Smooth muscle cell (in vitro differentiated cells): Measurements from ENCODE around the gene TBX18. TPM values are rescaled to one million over a fixed set of nuclear protein-coding genes. Genes with fewer than 3 reads are reported as not detected.

Source experiments
- DNase-seq: peaks from one replicate; lab custom pipeline; 2025; ENCODE audit not compliant: unreplicated experiment; lab: John Stamatoyannopoulos, UW
- H2AFZ ChIP-seq: fragments of 200-600 bp; sonication (generic); 2 replicates; pipeline ENCODE4 v1.6.0; 2016; ENCODE audit warnings: antibody characterized with exemption, low read depth, mild to moderate bottlenecking
- H3F3A ChIP-seq: fragments of 200-600 bp; sonication (generic); 2 replicates; pipeline ENCODE4 v1.6.0; 2017; ENCODE audit warnings: antibody characterized with exemption, low read depth
- H3K27ac ChIP-seq: fragments of 200-600 bp; sonication (generic); 2 replicates; pipeline ENCODE4 v1.5.1; 2016; ENCODE audit warnings: low read depth, mild to moderate bottlenecking
- H3K27me3 ChIP-seq: fragments of 200-600 bp; sonication (generic); 2 replicates; pipeline ENCODE4 v1.6.1; 2016; ENCODE audit warnings: low read depth, mild to moderate bottlenecking
- H3K36me3 ChIP-seq: fragments of 200-600 bp; sonication (generic); 2 replicates; pipeline ENCODE4 v1.5.1; 2016; ENCODE audit warnings: low read depth
- H3K4me1 ChIP-seq: fragments of 200-600 bp; sonication (generic); 2 replicates; pipeline ENCODE4 v1.5.1; 2016; ENCODE audit warnings: low read depth
- H3K4me2 ChIP-seq: fragments of 200-600 bp; sonication (generic); 2 replicates; pipeline ENCODE4 v1.6.0; 2016; ENCODE audit warnings: mild to moderate bottlenecking
- H3K4me3 ChIP-seq: fragments of 200-600 bp; sonication (generic); 2 replicates; pipeline ENCODE4 v1.5.1; 2016; ENCODE audit warnings: mild to moderate bottlenecking
- H3K79me2 ChIP-seq: fragments of 200-600 bp; sonication (generic); 2 replicates; pipeline ENCODE4 v1.6.0; 2016; ENCODE audit warnings: low read depth, mild to moderate bottlenecking
- H3K9ac ChIP-seq: fragments of 200-600 bp; sonication (generic); 2 replicates; pipeline ENCODE4 v1.6.0; 2016; ENCODE audit warnings: low read depth
- H3K9me3 ChIP-seq: fragments of 200-600 bp; sonication (generic); replicated peaks from 2 replicates; pipeline ENCODE4 v1.5.1; 2016; ENCODE audit warnings: low read depth
- H4K20me1 ChIP-seq: fragments of 200-600 bp; sonication (generic); 2 replicates; pipeline ENCODE4 v1.6.0; 2016; ENCODE audit warnings: low read depth
- CTCF ChIP-seq: fragments of 200-600 bp; sonication (generic); IDR thresholded peaks from 2 replicates; pipeline ENCODE4 v1.5.1; 2017; ENCODE audit warnings: borderline replicate concordance, mild to moderate bottlenecking, antibody characterized with exemption; ENCODE audit not compliant: insufficient read depth, poor library complexity, severe bottlenecking
- WGBS: methylation state at CpG from one replicate; pipeline ENCODE4 v1.1.7; 2016; ENCODE audit warnings: low lambda C conversion rate; 5-methylcytosine and 5-hydroxymethylcytosine counted together
- polyA plus RNA-seq: library from polyadenylated mRNA; unstranded; fragments of >200 nt; fragmentation: Nextera tagmentation; extraction: Ambion mirVana; gene quantifications from 2 replicates; pipeline ENCODE4 v1.2.1, GENCODE V29; 2016
- total RNA-seq: library from RNA; depleted of rRNA; stranded (reverse); fragments of >200 nt; gene quantifications from 2 replicates; pipeline ENCODE4 v1.2.3, GENCODE V29; 2014

Gene TBX18
- total and polyA plus RNA-seq, 2 experiments from 2014 or later = 0.59 to 2.3 TPM

GRCh38 chr6:84718038-84718955 is 46.1 kb downstream of the TBX18 start:
- no peak for DNase-seq
- Histone ChIP-seq H3K79me2 (no peaks in the 10 kb centered on the region), H3K27me3 (peaks cover 13% of the 10 kb centered on the region), H3K36me3 (no peaks in the 10 kb centered on the region), H3K9me3 (no peaks in the 10 kb centered on the region), H4K20me1 (no peaks in the 10 kb centered on the region), H2AFZ (no peak overlapping the region), H3K4me2 (no peak overlapping the region), H3K4me3 (no peak overlapping the region), H3K27ac (no peak overlapping the region), H3K9ac (no peak overlapping the region), H3K4me1 (no peaks in the 10 kb centered on the region), H3F3A (no peaks in the 10 kb centered on the region)
- TF ChIP-seq CTCF = no peak
- 69% methylated on average over 5 of the region's 5 CpGs for WGBS

GRCh38 chr6:84709121-84709520 is 55.3 kb downstream of the TBX18 start:
- TF ChIP-seq CTCF = no peak
- DNase-seq = no peak
- no peaks in the 10 kb centered on the region for H3K79me2 ChIP-seq
- no peak overlapping the region for H3K27ac ChIP-seq
- H3K36me3 ChIP-seq = no peaks in the 10 kb centered on the region
- no peaks in the 10 kb centered on the region for H3F3A ChIP-seq
- H3K27me3 ChIP-seq = no peaks in the 10 kb centered on the region
- WGBS = 31% methylated on average over 1 of the region's 1 CpG
- H3K9ac ChIP-seq = no peak overlapping the region
- no peak overlapping the region for H3K4me2 ChIP-seq
- no peak overlapping the region for H3K4me3 ChIP-seq
- H4K20me1 ChIP-seq = no peaks in the 10 kb centered on the region
- no peaks in the 10 kb centered on the region for H3K4me1 ChIP-seq
- H3K9me3 ChIP-seq = no peaks in the 10 kb centered on the region
- no peak overlapping the region for H2AFZ ChIP-seq

DNA sequence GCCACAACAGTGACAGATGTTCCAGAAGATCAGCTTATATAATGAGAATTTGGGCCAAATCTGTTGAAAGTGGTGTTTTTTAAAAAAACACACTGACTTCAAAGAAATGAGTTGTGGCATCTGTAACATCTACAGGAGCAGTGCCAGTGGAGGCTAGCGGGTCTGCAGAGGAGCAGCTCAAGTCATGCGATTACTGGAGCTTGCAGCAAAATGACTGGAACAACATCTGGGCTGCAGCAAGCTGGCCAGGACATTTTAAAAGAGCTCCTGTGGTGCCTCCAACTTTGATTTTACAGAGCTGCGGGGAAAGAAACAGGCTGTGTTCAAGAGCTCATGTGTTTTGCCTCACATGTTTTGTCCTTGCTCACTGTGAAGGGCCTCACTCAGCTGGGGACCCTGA is 57.2 kb downstream of the TBX18 start:
- Histone ChIP-seq H3K27me3 (no peaks in the 10 kb centered on the region), H3K9me3 (no peaks in the 10 kb centered on the region), H3K36me3 (no peaks in the 10 kb centered on the region), H4K20me1 (no peaks in the 10 kb centered on the region), H3K4me3 (no peak overlapping the region), H3K9ac (no peak overlapping the region), H3K4me1 (no peaks in the 10 kb centered on the region), H3K79me2 (no peaks in the 10 kb centered on the region), H3K4me2 (no peak overlapping the region), H2AFZ (no peak overlapping the region), H3F3A (no peaks in the 10 kb centered on the region), H3K27ac (no peak overlapping the region)
- WGBS = 58% methylated on average over 3 of the region's 3 CpGs
- TF ChIP-seq CTCF = no peak
- DNase-seq = no peak

GRCh38 chr6:84696166-84696565 is 68.2 kb downstream of the TBX18 start:
- H3K27ac ChIP-seq = no peak overlapping the region
- TF ChIP-seq CTCF = no peak
- no peak for DNase-seq
- H2AFZ ChIP-seq = no peak overlapping the region
- H4K20me1 ChIP-seq = no peaks in the 10 kb centered on the region
- H3K4me3 ChIP-seq = no peak overlapping the region
- H3F3A ChIP-seq = no peaks in the 10 kb centered on the region
- H3K27me3 ChIP-seq = peaks cover 18% of the 10 kb centered on the region
- no peaks in the 10 kb centered on the region for H3K36me3 ChIP-seq
- WGBS = 67% methylated on average over 1 of the region's 1 CpG
- H3K9ac ChIP-seq = no peak overlapping the region
- H3K79me2 ChIP-seq = no peaks in the 10 kb centered on the region
- no peak overlapping the region for H3K4me2 ChIP-seq
- H3K9me3 ChIP-seq = no peaks in the 10 kb centered on the region
- no peaks in the 10 kb centered on the region for H3K4me1 ChIP-seq
